Esophagus muscularis mucosa (tissue), 4 donors: ENCODE measurements around the gene TPSG1.

ENCODE experiments used
- CTCF ChIP-seq, 3 experiments: fragments of 200-600 bp in 2 of 3; fragments of 450-650 bp in 1 of 3; sonication (generic) in 2 of 3; IDR thresholded peaks; one replicate each; pipeline ENCODE4 v1.5.1; 2017 to 2019; ENCODE audit warnings: antibody characterized with exemption in 3 of 3, mild to moderate bottlenecking in 2 of 3, moderate library complexity in 1 of 3
- EP300 ChIP-seq: sonication (generic); formaldehyde crosslinking; IDR thresholded peaks from one replicate; pipeline ENCODE4 v1.6.1; 2017; ENCODE audit warnings: antibody characterized with exemption
- POLR2A ChIP-seq: fragments of 450-650 bp; IDR thresholded peaks from one replicate; pipeline ENCODE4 v1.6.1; 2017; ENCODE audit warnings: antibody characterized with exemption, moderate library complexity, mild to moderate bottlenecking, low read depth
- POLR2AphosphoS5 ChIP-seq, 2 donors: sonication (generic); formaldehyde crosslinking; IDR thresholded peaks; one replicate each; pipeline ENCODE4 v1.6.1; 2017; ENCODE audit warnings: antibody characterized with exemption in 2 of 2

- no peak for TF ChIP-seq POLR2A
- TF ChIP-seq POLR2AphosphoS5 (IDR thresholded peaks at IDR 0.05), result no peak
- TF ChIP-seq CTCF (IDR thresholded peaks at IDR 0.05), result no peak
- TF ChIP-seq EP300, result no peak
Measured at GRCh38 chr16:1223355-1224214, 1.5 kb downstream of the TPSG1 start.
